ENCODE data around the gene MYO3B. TPM values are rescaled to one million over a fixed set of nuclear protein-coding genes. Genes with fewer than 3 reads are reported as not detected.

The MYO3B gene
- total and polyA plus RNA-seq, 8 donors = 0.38 to 1.3 (median 0.52) TPM

DNA sequence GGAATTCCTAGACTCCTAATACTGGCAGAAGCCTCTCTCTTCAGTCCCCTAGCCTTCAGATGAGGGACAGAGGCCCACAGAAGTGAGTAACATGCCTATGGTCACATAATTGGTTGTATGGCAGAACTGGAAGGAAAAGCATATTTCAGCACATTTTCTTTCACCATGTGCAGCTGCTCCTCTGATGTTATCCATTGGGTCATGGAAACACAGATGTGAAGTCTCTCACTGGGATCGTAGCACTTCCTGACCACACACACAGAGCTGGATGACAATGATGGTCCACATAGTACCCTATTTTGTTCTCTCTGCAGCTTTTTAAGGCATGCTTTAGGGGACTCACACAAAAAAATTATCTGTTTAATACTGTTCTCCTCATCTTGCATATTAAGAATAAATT is 24.5 kb downstream of the MYO3B start:
- intact Hi-C loops (cut with DNase I) = no loop called here
- Histone ChIP-seq H3K9me3 (no peaks in the 10 kb centered on the region), H3K4me3 (no peak overlapping the region), H3K4me1 (no peaks in the 10 kb centered on the region), H3K27ac (no peak overlapping the region), H3K27me3 (no peaks in the 10 kb centered on the region), H3K36me3 (no peaks in the 10 kb centered on the region)
- TF ChIP-seq, protein P1, sequence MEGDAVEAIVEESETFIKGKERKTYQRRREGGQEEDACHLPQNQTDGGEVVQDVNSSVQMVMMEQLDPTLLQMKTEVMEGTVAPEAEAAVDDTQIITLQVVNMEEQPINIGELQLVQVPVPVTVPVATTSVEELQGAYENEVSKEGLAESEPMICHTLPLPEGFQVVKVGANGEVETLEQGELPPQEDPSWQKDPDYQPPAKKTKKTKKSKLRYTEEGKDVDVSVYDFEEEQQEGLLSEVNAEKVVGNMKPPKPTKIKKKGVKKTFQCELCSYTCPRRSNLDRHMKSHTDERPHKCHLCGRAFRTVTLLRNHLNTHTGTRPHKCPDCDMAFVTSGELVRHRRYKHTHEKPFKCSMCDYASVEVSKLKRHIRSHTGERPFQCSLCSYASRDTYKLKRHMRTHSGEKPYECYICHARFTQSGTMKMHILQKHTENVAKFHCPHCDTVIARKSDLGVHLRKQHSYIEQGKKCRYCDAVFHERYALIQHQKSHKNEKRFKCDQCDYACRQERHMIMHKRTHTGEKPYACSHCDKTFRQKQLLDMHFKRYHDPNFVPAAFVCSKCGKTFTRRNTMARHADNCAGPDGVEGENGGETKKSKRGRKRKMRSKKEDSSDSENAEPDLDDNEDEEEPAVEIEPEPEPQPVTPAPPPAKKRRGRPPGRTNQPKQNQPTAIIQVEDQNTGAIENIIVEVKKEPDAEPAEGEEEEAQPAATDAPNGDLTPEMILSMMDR (IDR thresholded peaks at IDR 0.05) = no peak
- DNase-seq (no peak), ATAC-seq (no peak), FAIRE-seq (no peak)
- WGBS, 2 donors = 44% methylated on average over 1 of the region's 1 CpG

DNA sequence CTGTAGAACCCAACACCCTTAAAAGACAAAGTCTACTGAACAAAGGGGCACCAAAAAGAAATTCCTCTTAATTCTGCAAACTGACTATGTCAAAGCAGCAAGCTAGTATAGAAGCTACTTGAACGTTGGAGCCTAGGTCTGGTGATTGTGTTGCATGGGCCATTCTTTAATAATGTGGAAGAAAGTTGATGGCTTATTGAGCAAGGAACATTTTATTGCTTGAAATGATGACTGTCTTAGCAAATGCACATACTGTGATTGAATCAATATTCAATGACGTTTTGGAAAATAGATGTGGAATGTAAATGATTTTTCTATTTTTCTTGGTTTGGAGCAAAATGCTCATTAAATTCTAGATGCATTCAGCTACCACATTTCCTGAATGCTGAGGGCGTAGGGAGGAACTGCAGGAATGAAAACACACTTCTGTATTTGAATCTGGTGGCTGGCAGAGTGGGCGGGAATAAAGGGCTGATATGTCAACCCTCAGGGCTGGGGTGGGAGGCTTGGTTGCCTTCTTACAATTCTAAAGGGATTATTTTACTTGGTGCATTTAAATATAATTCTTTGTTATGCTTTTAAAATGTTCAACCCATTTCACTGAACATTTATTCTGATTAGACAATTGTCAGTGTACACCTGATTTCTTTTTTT is 26.5 kb downstream of the MYO3B start:
- no peaks in the 10 kb centered on the region for H3K4me1 ChIP-seq
- 59 to 60% methylated on average over 4 of the region's 4 CpGs for WGBS, 2 donors
- H3K27me3 ChIP-seq = no peaks in the 10 kb centered on the region
- H3K27ac ChIP-seq = no peak overlapping the region
- ATAC-seq (no peak), DNase-seq (no peak), FAIRE-seq (no peak)
- TF ChIP-seq, protein P1 (IDR thresholded peaks at IDR 0.05) = no peak
- no peaks in the 10 kb centered on the region for H3K9me3 ChIP-seq
- intact Hi-C loops (cut with DNase I) = no loop called here
- H3K36me3 ChIP-seq = no peaks in the 10 kb centered on the region
- H3K4me3 ChIP-seq = no peak overlapping the region

DNA sequence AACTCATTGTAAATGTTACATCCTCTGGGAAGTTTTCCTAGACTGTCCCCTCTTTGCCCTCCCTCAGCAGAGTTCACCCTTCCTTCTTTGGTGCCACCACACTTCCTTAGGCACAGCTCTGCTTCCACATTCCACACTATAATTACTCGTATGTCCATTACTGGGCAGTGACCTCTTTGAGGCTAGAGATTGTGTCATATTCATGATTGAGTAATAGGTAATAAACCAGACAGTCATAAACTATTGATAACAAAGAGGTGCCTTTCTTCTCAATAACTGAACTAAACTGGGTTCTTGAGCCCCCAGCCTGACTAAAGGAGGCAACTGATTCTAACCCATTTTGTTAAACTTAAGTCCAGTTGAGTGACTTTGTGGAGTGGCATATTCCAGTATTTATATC is 28.3 kb downstream of the MYO3B start:
- FAIRE-seq (no peak), ATAC-seq (no peak), DNase-seq (no peak)
- no peaks in the 10 kb centered on the region for H3K27me3 ChIP-seq
- no peak overlapping the region for H3K27ac ChIP-seq
- TF ChIP-seq, protein P1 (IDR thresholded peaks at IDR 0.05) = no peak
- no peaks in the 10 kb centered on the region for H3K36me3 ChIP-seq
- no peaks in the 10 kb centered on the region for H3K9me3 ChIP-seq
- no peaks in the 10 kb centered on the region for H3K4me1 ChIP-seq
- 43 to 56% methylated on average over 1 of the region's 1 CpG for WGBS, 2 donors
- intact Hi-C loops (cut with DNase I) = no loop called here
- no peak overlapping the region for H3K4me3 ChIP-seq

DNA sequence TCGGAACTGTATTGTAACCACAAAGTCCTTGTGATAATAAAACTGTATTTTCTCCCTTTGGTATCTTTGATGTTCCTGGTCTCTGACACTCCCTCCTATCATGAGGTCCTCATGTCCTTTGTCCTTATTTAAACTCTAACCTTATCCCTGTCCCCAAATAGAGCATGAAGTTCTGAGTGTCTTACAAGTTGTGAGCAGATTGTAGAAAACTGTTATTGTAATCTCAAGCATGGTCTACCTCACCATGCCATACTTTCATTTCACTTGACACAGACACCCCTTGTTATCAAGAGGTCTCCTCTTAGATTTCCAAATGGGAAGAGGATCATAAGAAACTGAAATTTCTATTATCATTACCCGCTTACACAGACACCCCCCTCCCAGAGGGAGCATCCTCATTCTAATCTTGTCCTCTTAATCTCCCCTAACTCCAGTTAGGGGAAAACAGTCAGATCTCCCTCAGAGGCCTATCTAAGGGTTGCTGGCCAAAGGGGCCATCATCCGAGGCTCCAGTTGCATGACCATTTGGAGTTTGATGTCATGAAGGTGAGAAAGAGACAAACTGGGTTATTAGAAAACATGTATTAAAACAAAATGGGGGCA is 29.0 kb downstream of the MYO3B start:
- 82 to 97% methylated on average over 3 of the region's 3 CpGs for WGBS, 2 donors
- Histone ChIP-seq H3K4me3 (no peak overlapping the region), H3K27ac (no peak overlapping the region), H3K9me3 (no peaks in the 10 kb centered on the region), H3K36me3 (no peaks in the 10 kb centered on the region), H3K4me1 (no peaks in the 10 kb centered on the region), H3K27me3 (no peaks in the 10 kb centered on the region)
- DNase-seq (no peak), ATAC-seq (no peak), FAIRE-seq (no peak)
- intact Hi-C loops (cut with DNase I) = no loop called here
- TF ChIP-seq, protein P1 (IDR thresholded peaks at IDR 0.05) = no peak

DNA sequence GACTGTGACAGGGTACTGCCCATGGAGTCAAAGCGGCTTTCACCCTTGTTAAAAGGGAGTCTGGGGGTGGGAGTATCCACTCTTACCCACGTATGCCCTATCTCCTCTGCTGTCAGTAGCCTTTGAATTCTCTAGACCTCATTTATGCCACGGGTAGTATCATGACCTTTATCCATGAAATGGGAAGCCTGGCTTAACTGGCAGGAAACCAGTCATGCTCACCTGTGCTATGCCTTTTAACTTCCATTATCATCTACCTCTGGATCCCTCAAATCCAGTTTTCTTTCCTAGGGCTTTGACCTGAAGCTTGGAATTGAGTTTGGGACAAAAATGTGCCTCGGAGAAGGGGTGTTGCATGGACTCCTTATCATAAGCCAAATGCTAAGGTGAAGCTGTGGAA is 30.0 kb downstream of the MYO3B start:
- no peaks in the 10 kb centered on the region for H3K36me3 ChIP-seq
- ATAC-seq (no peak), FAIRE-seq (no peak), DNase-seq (no peak)
- intact Hi-C loops (cut with DNase I) = no loop called here
- no peaks in the 10 kb centered on the region for H3K27me3 ChIP-seq
- H3K4me1 ChIP-seq = no peaks in the 10 kb centered on the region
- H3K27ac ChIP-seq = no peak overlapping the region
- no peaks in the 10 kb centered on the region for H3K9me3 ChIP-seq
- H3K4me3 ChIP-seq = no peak overlapping the region
- TF ChIP-seq, protein P1 (IDR thresholded peaks at IDR 0.05) = no peak
- WGBS, 2 donors = 52 to 81% methylated on average over 4 of the region's 4 CpGs

Data from pancreas (tissue), 10 donors.